Adrenal gland (tissue), 12 donors: ENCODE data around the gene TBC1D30. TPM values are rescaled to one million over a fixed set of nuclear protein-coding genes. Genes with fewer than 3 reads are reported as not detected.

Experiments
- DNase-seq, 7 donors: peaks; one replicate each; pipeline ENCODE4 v3.0.0-alpha.2; 2019 to 2020
- H3K27ac ChIP-seq, 5 donors: fragments of 200-600 bp; sonication (generic) in 4 of 5; 1 replicate in 3 of 5; 2 replicates in 2 of 5; pipeline versions ENCODE4 v1.5.1 to v1.8.0; 2016 to 2020; ENCODE audit warnings: mild to moderate bottlenecking in 1 of 5
- H3K27me3 ChIP-seq: fragments of 200-600 bp; 2 replicates; pipeline ENCODE4 v1.8.0; 2021
- H3K36me3 ChIP-seq, 2 donors: fragments of 200-600 bp; replicated peaks in 1 of 2; 1 replicate in 1 of 2; 2 replicates in 1 of 2; pipeline versions ENCODE4 v1.5.1 to v1.8.0; 2018 to 2022
- H3K4me1 ChIP-seq, 2 donors: fragments of 200-600 bp; replicated peaks in 1 of 2; 1 replicate in 1 of 2; 2 replicates in 1 of 2; pipeline versions ENCODE4 v1.5.1 to v1.8.0; 2018 to 2021
- H3K4me3 ChIP-seq, 4 donors: fragments of 200-600 bp; sonication (generic) in 3 of 4; one replicate each; pipeline ENCODE4 v1.5.1; 2016 to 2018
- H3K9me3 ChIP-seq, 3 donors: fragments of 200-600 bp; sonication (generic) in 1 of 3; replicated peaks in 1 of 3; 1 replicate in 2 of 3; 2 replicates in 1 of 3; pipeline versions ENCODE4 v1.5.1 to v1.8.0; 2016 to 2021
- CTCF ChIP-seq, 6 experiments: fragments of 450-650 bp in 4 of 6; fragments of 200-600 bp in 2 of 6; sonication (generic) in 1 of 6; IDR thresholded peaks; 1 replicate in 5 of 6; 2 replicates in 1 of 6; pipeline versions ENCODE4 v1.5.1 to v1.8.0; 2016 to 2021; ENCODE audit warnings: antibody characterized with exemption in 6 of 6, mild to moderate bottlenecking in 2 of 6, moderate library complexity in 1 of 6
- POLR2A ChIP-seq, 2 donors: fragments of 450-650 bp; IDR thresholded peaks; one replicate each; pipeline ENCODE4 v1.6.1; 2017; ENCODE audit warnings: antibody characterized with exemption in 2 of 2, mild to moderate bottlenecking in 2 of 2, moderate library complexity in 1 of 2
- WGBS, 4 donors: extraction: QIAGEN DNeasy Blood & Tissue Kit in 2 of 4; methylation state at CpG; one replicate each; pipeline versions ENCODE4 v1.1.5 to v1.1.7; 2013 to 2017; 5-methylcytosine and 5-hydroxymethylcytosine counted together
- intact Hi-C, 2 donors: fragments of 100-400 bp; cut with DNase I; formaldehyde crosslinking; loops; one replicate each; pipeline versions ENCODE4 v1.14.1 to v1.15.0; 2022 to 2023
- polyA plus RNA-seq, 3 donors: library from polyadenylated mRNA; stranded (reverse); fragments of 200-250 nt in 2 of 3; fragments of 350-450 nt in 1 of 3; fragmentation: Illumina TruSeq in 1 of 3; extraction: RNeasy Lipid Tissue Mini Kit (QIAGEN cat#74804) in 1 of 3; gene quantifications; one replicate each; pipeline ENCODE4 v1.2.3, GENCODE V29; 2013 to 2014
- total RNA-seq, 9 donors: library from RNA; depleted of rRNA in 4 of 9; stranded (reverse); fragments of >200 nt in 4 of 9; fragments of 120-200 nt in 1 of 9; fragmentation: NEBNext Ultra II Directional in 1 of 9; extraction: Animal tissue kit (Norgen Biotek cat#: 25700) in 1 of 9; gene quantifications; one replicate each; pipeline versions ENCODE4 v1.1.0 to v1.2.4, GENCODE V29; 2013 to 2023
- donor health status: healthy with polysubstance abuse.
- donor health status: Bipolar disorder and iron deficiency.
- donor health status: DM: yes; HTN: yes; CAD: no.
- donor health status: DM: no; HTN: no; CAD: no.
- donor health status: DM: no; HTN: no; CAD: no.
- donor health status: DM: yes; HTN: yes; CAD: no.

The TBC1D30 gene
- total and polyA plus RNA-seq, 12 donors: 1.2 to 13.3 (median 3.9) TPM

- Histone ChIP-seq H3K36me3 (no peaks in the 10 kb centered on the region), H3K27ac (no peak overlapping the region), H3K9me3 (no peaks in the 10 kb centered on the region), H3K4me3 (no peak overlapping the region), H3K4me1 (no peaks in the 10 kb centered on the region), H3K27me3 (no peaks in the 10 kb centered on the region)
- TF ChIP-seq CTCF (IDR thresholded peaks at IDR 0.05): no peak
- WGBS, 4 donors: 83 to 89% (median 87%) methylated on average over 5 of the region's 5 CpGs
- DNase-seq: no peak
- intact Hi-C loops: loop anchor here (10.0 kb wide), 1 partner anchor 339 kb away; no protein-coding TSS in a partner anchor
These were observed 71.1 kb downstream of the TBC1D30 start for GRCh38 chr12:64895526-64895925.

GRCh38 chr12:64900540-64900939 is 76.1 kb downstream of the TBC1D30 start:
- DNase-seq: peak in 1 of 7 donors; percentile 19
- TF ChIP-seq CTCF (IDR thresholded peaks at IDR 0.05) (no peak), POLR2A (IDR thresholded peaks at IDR 0.05) (no peak)
- Histone ChIP-seq H3K9me3 (no peaks in the 10 kb centered on the region), H3K27ac (no peak overlapping the region), H3K4me1 (no peaks in the 10 kb centered on the region), H3K27me3 (no peaks in the 10 kb centered on the region), H3K36me3 (no peaks in the 10 kb centered on the region), H3K4me3 (no peak overlapping the region)
- 51 to 57% (median 52%) methylated on average over 4 of the region's 4 CpGs for WGBS, 4 donors
- intact Hi-C loops: no loop called here

- H3K27ac ChIP-seq: peak overlapping the region in 1 of 5 donors; percentile 41
- no peak for DNase-seq
- no peak overlapping the region for H3K4me3 ChIP-seq
- intact Hi-C loops: no loop called here
- no peaks in the 10 kb centered on the region for H3K4me1 ChIP-seq
- no peak for TF ChIP-seq POLR2A (IDR thresholded peaks at IDR 0.05)
- no peak for TF ChIP-seq CTCF (IDR thresholded peaks at IDR 0.05)
- WGBS, 4 donors: 52 to 59% (median 58%) methylated on average over 5 of the region's 5 CpGs
- H3K36me3 ChIP-seq: no peaks in the 10 kb centered on the region
- no peaks in the 10 kb centered on the region for H3K9me3 ChIP-seq
- no peaks in the 10 kb centered on the region for H3K27me3 ChIP-seq
These were observed 79.2 kb downstream of the TBC1D30 start for GRCh38 chr12:64903479-64904152.

- Histone ChIP-seq H3K4me3 (no peak overlapping the region), H3K9me3 (no peaks in the 10 kb centered on the region), H3K36me3 (no peaks in the 10 kb centered on the region), H3K27ac (no peak overlapping the region), H3K4me1 (peaks cover 13 to 14% of the 10 kb centered on the region in 2 donors), H3K27me3 (no peaks in the 10 kb centered on the region)
- TF ChIP-seq POLR2A (IDR thresholded peaks at IDR 0.05): no peak
- intact Hi-C loops: no loop called here
- DNase-seq: no peak
- WGBS, 4 donors: 93 to 98% (median 96%) methylated on average over 3 of the region's 3 CpGs
These were observed 82.7 kb downstream of the TBC1D30 start for GRCh38 chr12:64907097-64907496.

GRCh38 chr12:64909124-64909523 is 84.7 kb downstream of the TBC1D30 start:
- H3K36me3 ChIP-seq: no peaks in the 10 kb centered on the region
- no peak overlapping the region for H3K27ac ChIP-seq
- H3K9me3 ChIP-seq: no peaks in the 10 kb centered on the region
- WGBS, 4 donors: 62 to 71% (median 66%) methylated on average over 6 of the region's 6 CpGs
- TF ChIP-seq POLR2A (IDR thresholded peaks at IDR 0.05): no peak
- no peak for TF ChIP-seq CTCF (IDR thresholded peaks at IDR 0.05)
- H3K4me3 ChIP-seq: no peak overlapping the region
- H3K27me3 ChIP-seq: no peaks in the 10 kb centered on the region
- H3K4me1 ChIP-seq: peaks cover 27 to 28% of the 10 kb centered on the region in 2 donors
- intact Hi-C loops: no loop called here
- DNase-seq: no peak
